ENCODE results near the gene AK8. TPM values are rescaled to one million over a fixed set of nuclear protein-coding genes. Genes with fewer than 3 reads are reported as not detected.

Gene AK8
- total RNA-seq, 2 experiments from 2014 or later, result 0.27 TPM; not detected in 1

- ChIA-PET POLR2A (no interaction called here), CTCF (ENCODE audit: unreplicated experiment) (no interaction called here)
- Histone ChIP-seq H2AFZ (ENCODE audit: low read length) (no peak overlapping the region), H3K4me3 (ENCODE audit: low read depth, low read length, poor library complexity, severe bottlenecking) (no peak overlapping the region), H3K4me2 (ENCODE audit: low read length) (no peak overlapping the region), H3K9me2 (ENCODE audit: insufficient read depth, low read length) (no peaks in the 10 kb centered on the region), H3K4me1 (ENCODE audit: insufficient read depth, low read length, poor library complexity, severe bottlenecking) (no peaks in the 10 kb centered on the region), H3K36me3 (ENCODE audit: insufficient read depth, low read length) (no peaks in the 10 kb centered on the region), H3K9me3 (ENCODE audit: low read length) (peaks cover 19% of the 10 kb centered on the region; the same call in 1 of the 2 replicates), H4K20me1 (ENCODE audit: insufficient read depth, low read length) (no peaks in the 10 kb centered on the region), H3K27ac (ENCODE audit: low read depth, low read length, poor library complexity, severe bottlenecking) (no peak overlapping the region), H3K79me2 (ENCODE audit: insufficient read depth, low read depth, low read length) (no peaks in the 10 kb centered on the region)
- BruUV-seq (replicated peaks), result no TSS peak
- intact Hi-C loops (cut with micrococcal nuclease; ENCODE audit: unreplicated experiment), result no loop called here
- no peak for DNase-seq (ENCODE audit: low spot score)
- no peak for TF ChIP-seq EZH2phosphoT487 (IDR thresholded peaks at IDR 0.05; ENCODE audit: borderline replicate concordance, low read depth, low read length)
- TF ChIP-seq, protein P1, sequence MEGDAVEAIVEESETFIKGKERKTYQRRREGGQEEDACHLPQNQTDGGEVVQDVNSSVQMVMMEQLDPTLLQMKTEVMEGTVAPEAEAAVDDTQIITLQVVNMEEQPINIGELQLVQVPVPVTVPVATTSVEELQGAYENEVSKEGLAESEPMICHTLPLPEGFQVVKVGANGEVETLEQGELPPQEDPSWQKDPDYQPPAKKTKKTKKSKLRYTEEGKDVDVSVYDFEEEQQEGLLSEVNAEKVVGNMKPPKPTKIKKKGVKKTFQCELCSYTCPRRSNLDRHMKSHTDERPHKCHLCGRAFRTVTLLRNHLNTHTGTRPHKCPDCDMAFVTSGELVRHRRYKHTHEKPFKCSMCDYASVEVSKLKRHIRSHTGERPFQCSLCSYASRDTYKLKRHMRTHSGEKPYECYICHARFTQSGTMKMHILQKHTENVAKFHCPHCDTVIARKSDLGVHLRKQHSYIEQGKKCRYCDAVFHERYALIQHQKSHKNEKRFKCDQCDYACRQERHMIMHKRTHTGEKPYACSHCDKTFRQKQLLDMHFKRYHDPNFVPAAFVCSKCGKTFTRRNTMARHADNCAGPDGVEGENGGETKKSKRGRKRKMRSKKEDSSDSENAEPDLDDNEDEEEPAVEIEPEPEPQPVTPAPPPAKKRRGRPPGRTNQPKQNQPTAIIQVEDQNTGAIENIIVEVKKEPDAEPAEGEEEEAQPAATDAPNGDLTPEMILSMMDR (conservative IDR thresholded peaks at IDR 0.05; ENCODE audit: low read length), result no peak
Measured at GRCh38 chr9:132702254-132702653, 175.8 kb downstream of the AK8 start.

- Histone ChIP-seq H3K9me3 (ENCODE audit: low read length) (peaks cover 33% of the 10 kb centered on the region; the same call in 1 of the 2 replicates), H3K36me3 (ENCODE audit: insufficient read depth, low read length) (no peaks in the 10 kb centered on the region), H3K9me2 (ENCODE audit: insufficient read depth, low read length) (no peaks in the 10 kb centered on the region), H3K79me2 (ENCODE audit: insufficient read depth, low read depth, low read length) (no peaks in the 10 kb centered on the region), H3K4me2 (ENCODE audit: low read length) (no peak overlapping the region), H3K27ac (ENCODE audit: low read depth, low read length, poor library complexity, severe bottlenecking) (no peak overlapping the region), H4K20me1 (ENCODE audit: insufficient read depth, low read length) (no peaks in the 10 kb centered on the region), H3K4me1 (ENCODE audit: insufficient read depth, low read length, poor library complexity, severe bottlenecking) (no peaks in the 10 kb centered on the region), H3K4me3 (ENCODE audit: low read depth, low read length, poor library complexity, severe bottlenecking) (no peak overlapping the region), H2AFZ (ENCODE audit: low read length) (no peak overlapping the region)
- TF ChIP-seq, protein P1 (conservative IDR thresholded peaks at IDR 0.05; ENCODE audit: low read length), result no peak
- no peak for TF ChIP-seq EZH2phosphoT487 (IDR thresholded peaks at IDR 0.05; ENCODE audit: borderline replicate concordance, low read depth, low read length)
- no peak for DNase-seq (ENCODE audit: low spot score)
- intact Hi-C loops (cut with micrococcal nuclease; ENCODE audit: unreplicated experiment), result no loop called here
- CTCF ChIA-PET (ENCODE audit: unreplicated experiment), result no interaction called here
- POLR2A ChIA-PET, result interaction anchor here (0.7 kb wide), 1 partner anchor 30 kb away, joined by 3 read pairs; the partner anchor contains the start of gene GTF3C4
- BruUV-seq (replicated peaks), result no TSS peak
Measured at GRCh38 chr9:132699956-132700355, 178.1 kb downstream of the AK8 start.

DNA sequence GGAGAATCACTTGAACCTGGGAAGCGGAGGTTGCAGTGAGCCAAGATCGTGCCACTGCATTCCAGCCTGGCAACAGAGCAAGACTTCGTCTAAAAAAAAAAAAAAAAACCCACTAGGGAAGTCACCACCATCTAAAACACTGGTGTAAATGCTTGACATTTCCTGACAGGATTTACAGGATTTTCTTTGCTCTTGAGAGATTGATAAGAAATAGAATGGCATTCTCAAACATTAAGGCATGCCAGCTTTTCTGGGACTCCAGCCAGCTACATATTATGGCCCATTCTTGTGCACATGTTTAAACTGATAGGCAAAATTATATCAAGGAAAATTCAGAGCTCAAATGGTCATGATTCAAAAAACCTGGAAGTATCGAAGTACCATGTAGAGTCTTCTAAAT is 179.1 kb downstream of the AK8 start:
- no peak for DNase-seq (ENCODE audit: low spot score)
- Histone ChIP-seq H3K4me2 (ENCODE audit: low read length) (no peak overlapping the region), H3K9me3 (ENCODE audit: low read length) (peaks cover 33% of the 10 kb centered on the region; the same call in 1 of the 2 replicates), H3K4me1 (ENCODE audit: insufficient read depth, low read length, poor library complexity, severe bottlenecking) (no peaks in the 10 kb centered on the region), H4K20me1 (ENCODE audit: insufficient read depth, low read length) (no peaks in the 10 kb centered on the region), H3K27ac (ENCODE audit: low read depth, low read length, poor library complexity, severe bottlenecking) (no peak overlapping the region), H3K79me2 (ENCODE audit: insufficient read depth, low read depth, low read length) (no peaks in the 10 kb centered on the region), H3K9me2 (ENCODE audit: insufficient read depth, low read length) (no peaks in the 10 kb centered on the region), H3K4me3 (ENCODE audit: low read depth, low read length, poor library complexity, severe bottlenecking) (no peak overlapping the region), H3K36me3 (ENCODE audit: insufficient read depth, low read length) (peaks cover 5% of the 10 kb centered on the region), H2AFZ (ENCODE audit: low read length) (no peak overlapping the region)
- intact Hi-C loops (cut with micrococcal nuclease; ENCODE audit: unreplicated experiment), result no loop called here
- POLR2A ChIA-PET, result interaction anchor here (0.7 kb wide), 2 partner anchors 1521 to 1927 kb away, joined by 5 to 6 read pairs; no protein-coding TSS in a partner anchor
- no TSS peak for BruUV-seq (replicated peaks)
- TF ChIP-seq, protein P1 (conservative IDR thresholded peaks at IDR 0.05; ENCODE audit: low read length), result no peak
- no peak for TF ChIP-seq EZH2phosphoT487 (IDR thresholded peaks at IDR 0.05; ENCODE audit: borderline replicate concordance, low read depth, low read length)
- CTCF ChIA-PET (ENCODE audit: unreplicated experiment), result no interaction called here

Measured in OCI-LY7 (cell line).